Panc1 (cell line): ENCODE results near the gene ZFYVE26. TPM values are rescaled to one million over a fixed set of nuclear protein-coding genes. Genes with fewer than 3 reads are reported as not detected.
"Not testable (repeated sequence)": the region's sequence is repeated elsewhere in the genome, so short reads cannot be mapped to it uniquely, and the experiment has no call there.

Source experiments
- ATAC-seq: fragments of 200-7000 bp; cut with Tn5 transposase; 2 replicates; pipeline ENCODE4 v1.9.1; 2020; ENCODE audit warnings: mild to moderate bottlenecking, moderate library complexity
- BruUV-seq: library from RNA; stranded (reverse); fragments of 400-500 nt; replicated peaks from 2 replicates; lab custom pipeline; 2021; lab: Mats Ljungman, UMichigan
- CTCF ChIA-PET: fragments of 300-600 bp; sonication (Branson Sonifier 250); formaldehyde crosslinking; loops from one replicate; lab custom pipeline; 2022; ENCODE audit warnings: antibody characterized with exemption; lab: Charles Lee
- POLR2A ChIA-PET: fragments of 300-600 bp; sonication (Branson Sonifier 250); formaldehyde crosslinking; loops from one replicate; lab custom pipeline; 2022; ENCODE audit warnings: antibody characterized with exemption; lab: Charles Lee
- DNase-seq: peaks from one replicate; pipeline ENCODE4 v3.0.0-alpha.2; 2010; ENCODE audit warnings: low read depth, low spot score
- H3K27ac ChIP-seq: 2 replicates; pipeline ENCODE4 v1.5.1; 2011; ENCODE audit warnings: mild to moderate bottlenecking, low read length, inconsistent platforms
- H3K27me3 ChIP-seq: fragments of 200-500 bp; sonication (Bioruptor generic); 2 replicates; pipeline ENCODE4 v1.6.0; 2014; ENCODE audit warnings: low read length, inconsistent platforms; ENCODE audit not compliant: control insufficient read depth, insufficient read depth
- H3K36me3 ChIP-seq: fragments of 200-500 bp; sonication (Bioruptor generic); 2 replicates; pipeline ENCODE4 v1.5.1; 2014; ENCODE audit warnings: inconsistent platforms, mild to moderate bottlenecking, low read length, moderate library complexity; ENCODE audit not compliant: control insufficient read depth, insufficient read depth
- H3K4me1 ChIP-seq: 2 replicates; pipeline ENCODE4 v1.5.1; 2011; ENCODE audit warnings: inconsistent platforms, mild to moderate bottlenecking, low read length, moderate library complexity; ENCODE audit not compliant: control insufficient read depth, insufficient read depth
- H3K4me3 ChIP-seq, 2 experiments: 2 replicates each; pipeline ENCODE4 v1.5.1; 2011 to 2012; ENCODE audit warnings: low read depth in 2 of 2, low read length in 2 of 2, mild to moderate bottlenecking in 2 of 2, inconsistent platforms in 1 of 2, moderate library complexity in 1 of 2
- H3K9me3 ChIP-seq: fragments of 200-500 bp; sonication (Bioruptor generic); 2 replicates; pipeline ENCODE4 v1.5.1; 2014; ENCODE audit warnings: low read depth, mild to moderate bottlenecking, inconsistent platforms, low read length, moderate library complexity; ENCODE audit not compliant: control insufficient read depth, insufficient read depth
- POLR2AphosphoS5 ChIP-seq: IDR thresholded peaks from 2 replicates; pipeline ENCODE4 v1.6.1; 2012; ENCODE audit warnings: mild to moderate bottlenecking, low read depth, low read length, moderate library complexity
- REST ChIP-seq, 2 experiments: IDR thresholded peaks; 2 replicates each; pipeline ENCODE4 v1.6.1; 2011 to 2012; ENCODE audit warnings: low read depth in 2 of 2, control low read depth in 1 of 2, low read length in 1 of 2, mild to moderate bottlenecking in 1 of 2, moderate library complexity in 1 of 2; ENCODE audit not compliant: insufficient read depth in 1 of 2
- SIN3A ChIP-seq: IDR thresholded peaks from 2 replicates; pipeline ENCODE4 v1.6.1; 2012; ENCODE audit warnings: low read depth, mild to moderate bottlenecking, low read length, moderate library complexity, borderline replicate concordance; ENCODE audit not compliant: insufficient read depth
- TCF7L2 ChIP-seq: IDR thresholded peaks from 2 replicates; pipeline ENCODE4 v1.6.1; 2011; ENCODE audit warnings: mild to moderate bottlenecking, low read depth, low read length, inconsistent platforms
- in situ Hi-C: cut with HindIII; loops from 2 replicates; pipeline ENCODE4 v1.10.0; 2016; ENCODE audit warnings: low sequenced_read_pairs, low pct_unique_long_range_greater_than_20kb
- intact Hi-C: fragments of 100-400 bp; cut with micrococcal nuclease; formaldehyde crosslinking; loops from one replicate; pipeline ENCODE4 v1.10.0; 2022; ENCODE audit not compliant: unreplicated experiment
- total RNA-seq: library from RNA; stranded (reverse); gene quantifications from one replicate; pipeline ENCODE4 v1.2.1, GENCODE V29; 2021; ENCODE audit not compliant: unreplicated experiment
- TF ChIP-seq, protein P1 (sequence below): fragments of 450-650 bp; IDR thresholded peaks from 2 replicates; pipeline ENCODE4 v1.5.1; 2017; ENCODE audit warnings: mild to moderate bottlenecking

ZFYVE26 gene
- total RNA-seq, 1 experiment from 2014 or later = 17.3 TPM

DNA sequence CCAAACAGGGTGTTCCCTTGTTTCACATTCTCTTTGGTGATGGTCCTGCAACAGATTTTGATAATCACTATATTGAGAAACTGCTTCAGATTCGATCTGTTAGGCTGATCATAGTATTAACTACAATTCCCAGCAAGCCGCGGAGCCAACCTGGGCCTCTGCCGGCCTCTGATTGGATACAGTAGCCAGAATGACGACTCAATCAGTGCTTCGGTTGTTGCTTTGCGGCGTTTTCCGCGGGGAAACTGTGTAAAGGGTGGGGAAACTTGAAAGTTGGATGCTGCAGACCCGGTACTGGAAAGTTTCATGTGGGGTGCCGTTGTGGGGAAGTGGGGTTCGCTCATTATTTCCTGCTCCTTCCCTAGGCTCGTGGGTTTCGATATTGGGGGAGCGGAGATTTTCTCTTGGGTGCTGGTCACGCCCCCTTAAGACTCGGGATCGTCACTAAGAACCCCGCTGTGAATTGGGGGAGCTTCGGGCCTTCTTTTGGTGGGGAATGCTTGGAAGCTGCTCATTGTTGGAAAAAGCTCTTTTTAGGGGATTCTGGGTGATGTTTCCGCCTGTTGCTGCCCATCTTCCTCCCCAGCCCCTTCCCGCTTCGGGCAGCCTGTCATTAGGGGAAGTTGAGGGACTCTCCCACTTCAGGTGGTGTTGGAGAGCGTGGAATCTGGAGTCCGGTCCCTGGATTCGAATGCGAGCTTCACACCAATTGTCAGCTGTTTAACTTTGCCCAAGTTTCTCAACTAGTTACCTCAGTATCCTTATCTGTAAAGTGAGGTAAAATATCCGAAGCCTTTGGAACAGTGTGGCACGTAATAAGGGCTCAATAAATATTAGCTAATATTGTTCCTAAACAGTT, 3.4 kb upstream of the ZFYVE26 start, which contains the start of gene RAD51B:
RAD51B (plus strand) TSS at position 217 of the 859 bp plus-strand sequence.
- CTCF ChIA-PET = no interaction called here
- ATAC-seq (peak; percentile 86), DNase-seq (peak; percentile 75)
- H3K36me3 ChIP-seq = peaks cover 4% of the 10 kb centered on the region; the same call in 1 of the 2 replicates
- in situ Hi-C loops = no loop called here
- no peaks in the 10 kb centered on the region for H3K27me3 ChIP-seq
- H3K4me1 ChIP-seq = peaks cover 6% of the 10 kb centered on the region; the same call in 1 of the 2 replicates
- H3K9me3 ChIP-seq = no peaks in the 10 kb centered on the region
- 0 out of 2 replicates have a peak, but pooled peaks have one; percentile 54 for TF ChIP-seq SIN3A
- TF ChIP-seq POLR2AphosphoS5 = no peak
- TF ChIP-seq TCF7L2 = no peak
- TF ChIP-seq REST (IDR thresholded peaks at IDR 0.05; ENCODE audit: insufficient read depth in 1 of 2, low read depth in 2 of 2, low read length in 1 of 2) = no peak
- TF ChIP-seq, protein P1, sequence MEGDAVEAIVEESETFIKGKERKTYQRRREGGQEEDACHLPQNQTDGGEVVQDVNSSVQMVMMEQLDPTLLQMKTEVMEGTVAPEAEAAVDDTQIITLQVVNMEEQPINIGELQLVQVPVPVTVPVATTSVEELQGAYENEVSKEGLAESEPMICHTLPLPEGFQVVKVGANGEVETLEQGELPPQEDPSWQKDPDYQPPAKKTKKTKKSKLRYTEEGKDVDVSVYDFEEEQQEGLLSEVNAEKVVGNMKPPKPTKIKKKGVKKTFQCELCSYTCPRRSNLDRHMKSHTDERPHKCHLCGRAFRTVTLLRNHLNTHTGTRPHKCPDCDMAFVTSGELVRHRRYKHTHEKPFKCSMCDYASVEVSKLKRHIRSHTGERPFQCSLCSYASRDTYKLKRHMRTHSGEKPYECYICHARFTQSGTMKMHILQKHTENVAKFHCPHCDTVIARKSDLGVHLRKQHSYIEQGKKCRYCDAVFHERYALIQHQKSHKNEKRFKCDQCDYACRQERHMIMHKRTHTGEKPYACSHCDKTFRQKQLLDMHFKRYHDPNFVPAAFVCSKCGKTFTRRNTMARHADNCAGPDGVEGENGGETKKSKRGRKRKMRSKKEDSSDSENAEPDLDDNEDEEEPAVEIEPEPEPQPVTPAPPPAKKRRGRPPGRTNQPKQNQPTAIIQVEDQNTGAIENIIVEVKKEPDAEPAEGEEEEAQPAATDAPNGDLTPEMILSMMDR = no peak
- peak within 1 kb of the TSS; percentile 91 to 94 for H3K4me3 ChIP-seq
- POLR2A ChIA-PET = no interaction called here
- H3K27ac ChIP-seq = peak within 1 kb of the TSS; percentile 85
- intact Hi-C loops = no loop called here
- BruUV-seq = TSS peak; percentile 85

DNA sequence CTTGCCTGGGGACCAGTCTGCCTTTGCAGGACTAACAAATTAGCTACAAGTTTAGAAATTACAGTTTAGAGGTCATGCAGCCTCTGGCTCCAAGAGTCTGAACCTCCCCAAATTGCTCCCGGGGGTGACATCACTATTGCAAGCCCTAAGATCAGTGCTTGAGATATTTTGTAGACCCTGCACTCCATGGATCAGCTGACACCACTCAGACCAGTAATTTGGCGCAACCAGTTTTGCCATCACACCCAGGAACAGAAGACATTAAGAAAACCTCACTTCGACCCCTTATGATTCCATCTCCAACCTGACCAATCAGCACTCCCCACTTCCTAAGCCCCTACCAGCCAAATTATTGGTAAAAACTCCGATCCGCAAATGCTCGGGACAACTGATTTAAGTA, 2.1 kb upstream of the ZFYVE26 start:
- H3K4me1 ChIP-seq, H3K9me3 ChIP-seq, DNase-seq, POLR2A ChIA-PET, in situ Hi-C loops, intact Hi-C loops, H3K27me3 ChIP-seq, CTCF ChIA-PET, BruUV-seq, ATAC-seq, H3K36me3 ChIP-seq: not testable (repeated sequence)
- Histone ChIP-seq H3K27ac (peak overlapping the region; percentile 85; the same call in 1 of the 2 replicates), H3K4me3 (peak overlapping the region in 1 of 2 experiments; percentile 91; a peak in 2 of 4 replicates)
